Stomach (tissue), 4 donors: ENCODE data around the gene KRTAP5-10.
"Not testable (repeated sequence)": the region's sequence is repeated elsewhere in the genome, so short reads cannot be mapped to it uniquely, and the experiment has no call there.

Source experiments
- CTCF ChIP-seq, 7 experiments: fragments of 450-650 bp in 4 of 7; fragments of 200-600 bp in 3 of 7; sonication (generic) in 3 of 7; IDR thresholded peaks; one replicate each; pipeline ENCODE4 v1.5.1; 2016 to 2019; ENCODE audit warnings: antibody characterized with exemption in 7 of 7, control low read depth in 2 of 7, mild to moderate bottlenecking in 1 of 7
- EP300 ChIP-seq: sonication (generic); formaldehyde crosslinking; IDR thresholded peaks from one replicate; pipeline ENCODE4 v1.6.1; 2017; ENCODE audit warnings: antibody characterized with exemption
- POLR2A ChIP-seq, 4 donors: fragments of 450-650 bp; IDR thresholded peaks; one replicate each; pipeline ENCODE4 v1.6.1; 2016; ENCODE audit warnings: antibody characterized with exemption in 4 of 4, control low read depth in 2 of 4, mild to moderate bottlenecking in 1 of 4, moderate library complexity in 1 of 4

- not testable (repeated sequence) for TF ChIP-seq CTCF (IDR thresholded peaks at IDR 0.05); POLR2A (IDR thresholded peaks at IDR 0.05); EP300
These were observed 42.9 kb downstream of the KRTAP5-10 start for GRCh38 chr11:71608272-71608671.
